T-helper 2 cell treated with Interferon-gamma antibody and Interleukin-4, amounts not matched to agents 5 μg/mL and 100 μg/mL, for 36 hours (primary cell): ENCODE results near the gene WASF3.
A peak's percentile ranks its signal among the peaks of the same experiment; 100 is the strongest.
"Not testable (repeated sequence)": the region's sequence is repeated elsewhere in the genome, so short reads cannot be mapped to it uniquely, and the experiment has no call there.

Experiments used
- DNase-seq: peaks from one replicate; pipeline ENCODE4 v3.0.0; 2021; ENCODE audit warnings: low spot score
- H3K27ac Mint-ChIP-seq: one replicate; pipeline ENCODE4 v1.8.0; 2021; ENCODE audit warnings: mild to moderate bottlenecking, mixed read lengths
- H3K27me3 Mint-ChIP-seq: one replicate; pipeline ENCODE4 v1.8.0; 2021; ENCODE audit warnings: low read depth, mixed read lengths
- H3K36me3 Mint-ChIP-seq: one replicate; pipeline ENCODE4 v1.8.0; 2021; ENCODE audit warnings: low read depth, mixed read lengths
- H3K4me1 Mint-ChIP-seq: one replicate; pipeline ENCODE4 v1.8.0; 2021; ENCODE audit warnings: low read depth, mixed read lengths
- H3K4me3 Mint-ChIP-seq: one replicate; pipeline ENCODE4 v1.8.0; 2022; ENCODE audit warnings: mild to moderate bottlenecking, moderate library complexity, mixed read lengths
- H3K9me3 Mint-ChIP-seq: one replicate; pipeline ENCODE4 v1.8.0; 2021; ENCODE audit warnings: mixed read lengths

The WASF3 gene

GRCh38 chr13:26605845-26606244 is 48.4 kb downstream of the WASF3 start:
- Mint-ChIP-seq H3K4me1 (peaks cover 15% of the 10 kb centered on the region), H3K4me3 (no peak overlapping the region), H3K27ac (no peak overlapping the region), H3K36me3 (no peaks in the 10 kb centered on the region), H3K9me3 (no peaks in the 10 kb centered on the region), H3K27me3 (peaks cover 21% of the 10 kb centered on the region)
- DNase-seq, result no peak

GRCh38 chr13:26606631-26607030 is 49.1 kb downstream of the WASF3 start:
- Mint-ChIP-seq H3K36me3 (no peaks in the 10 kb centered on the region), H3K9me3 (no peaks in the 10 kb centered on the region), H3K27me3 (peaks cover 21% of the 10 kb centered on the region), H3K4me1 (peaks cover 8% of the 10 kb centered on the region), H3K4me3 (no peak overlapping the region), H3K27ac (no peak overlapping the region)
- DNase-seq, result no peak

- peaks cover 9% of the 10 kb centered on the region for H3K4me1 Mint-ChIP-seq
- no peak overlapping the region for H3K27ac Mint-ChIP-seq
- peak overlapping the region; percentile 21 for H3K4me3 Mint-ChIP-seq
- H3K36me3 Mint-ChIP-seq, result no peaks in the 10 kb centered on the region
- H3K9me3 Mint-ChIP-seq, result no peaks in the 10 kb centered on the region
- H3K27me3 Mint-ChIP-seq, result peaks cover 13% of the 10 kb centered on the region
- DNase-seq, result no peak
Measured at GRCh38 chr13:26614721-26615120, 57.2 kb downstream of the WASF3 start.

GRCh38 chr13:26616126-26616525 is 58.6 kb downstream of the WASF3 start:
- H3K27me3 Mint-ChIP-seq, result peaks cover 10% of the 10 kb centered on the region
- no peaks in the 10 kb centered on the region for H3K9me3 Mint-ChIP-seq
- no peaks in the 10 kb centered on the region for H3K36me3 Mint-ChIP-seq
- no peak for DNase-seq
- peaks cover 9% of the 10 kb centered on the region for H3K4me1 Mint-ChIP-seq
- no peak overlapping the region for H3K27ac Mint-ChIP-seq
- no peak overlapping the region for H3K4me3 Mint-ChIP-seq

GRCh38 chr13:26618726-26619125 is 61.2 kb downstream of the WASF3 start:
- Mint-ChIP-seq H3K36me3 (no peaks in the 10 kb centered on the region), H3K27me3 (peaks cover 6% of the 10 kb centered on the region), H3K9me3 (peaks cover 5% of the 10 kb centered on the region), H3K27ac (no peak overlapping the region), H3K4me1 (peaks cover 9% of the 10 kb centered on the region), H3K4me3 (no peak overlapping the region)
- DNase-seq, result no peak

GRCh38 chr13:26619358-26619757 is 61.9 kb downstream of the WASF3 start:
- no peak for DNase-seq

GRCh38 chr13:26621731-26622401 is 64.4 kb downstream of the WASF3 start:
- Mint-ChIP-seq H3K36me3 (no peaks in the 10 kb centered on the region), H3K4me3 (no peak overlapping the region), H3K9me3 (peaks cover 18% of the 10 kb centered on the region), H3K27me3 (peaks cover 3% of the 10 kb centered on the region), H3K27ac (no peak overlapping the region), H3K4me1 (peaks cover 5% of the 10 kb centered on the region)
- no peak for DNase-seq

More at GRCh38 chr13:26619358-26619757, 61.9 kb downstream of the WASF3 start:
- peaks cover 5% of the 10 kb centered on the region for H3K27me3 Mint-ChIP-seq
- H3K4me3 Mint-ChIP-seq, result no peak overlapping the region
- peaks cover 12% of the 10 kb centered on the region for H3K9me3 Mint-ChIP-seq
- H3K4me1 Mint-ChIP-seq, result peaks cover 9% of the 10 kb centered on the region
- no peaks in the 10 kb centered on the region for H3K36me3 Mint-ChIP-seq
- H3K27ac Mint-ChIP-seq, result no peak overlapping the region

- H3K27ac Mint-ChIP-seq, result no peak overlapping the region
- peaks cover 18% of the 10 kb centered on the region for H3K9me3 Mint-ChIP-seq
- no peak overlapping the region for H3K4me3 Mint-ChIP-seq
- no peak for DNase-seq
- H3K27me3 Mint-ChIP-seq, result no peaks in the 10 kb centered on the region
- peaks cover 5% of the 10 kb centered on the region for H3K4me1 Mint-ChIP-seq
- no peaks in the 10 kb centered on the region for H3K36me3 Mint-ChIP-seq
Measured at GRCh38 chr13:26623125-26623524, 65.6 kb downstream of the WASF3 start.

GRCh38 chr13:26624572-26624971 is 67.1 kb downstream of the WASF3 start:
- DNase-seq, result no peak
- Mint-ChIP-seq H3K9me3 (peaks cover 18% of the 10 kb centered on the region), H3K4me3 (no peak overlapping the region), H3K4me1 (no peaks in the 10 kb centered on the region), H3K36me3 (no peaks in the 10 kb centered on the region), H3K27me3 (no peaks in the 10 kb centered on the region), H3K27ac (no peak overlapping the region)

- H3K27me3 Mint-ChIP-seq, result no peaks in the 10 kb centered on the region
- no peak overlapping the region for H3K4me3 Mint-ChIP-seq
- peaks cover 18% of the 10 kb centered on the region for H3K9me3 Mint-ChIP-seq
- H3K4me1 Mint-ChIP-seq, result no peaks in the 10 kb centered on the region
- no peak for DNase-seq
- no peaks in the 10 kb centered on the region for H3K36me3 Mint-ChIP-seq
- H3K27ac Mint-ChIP-seq, result no peak overlapping the region
Measured at GRCh38 chr13:26626271-26626670, 68.8 kb downstream of the WASF3 start.

- Mint-ChIP-seq H3K4me3 (no peak overlapping the region), H3K36me3 (no peaks in the 10 kb centered on the region), H3K27me3 (peaks cover 3% of the 10 kb centered on the region), H3K9me3 (peaks cover 13% of the 10 kb centered on the region), H3K27ac (no peak overlapping the region), H3K4me1 (no peaks in the 10 kb centered on the region)
- no peak for DNase-seq
Measured at GRCh38 chr13:26628706-26629105, 71.2 kb downstream of the WASF3 start.

- DNase-seq, result no peak
- Mint-ChIP-seq H3K4me1 (no peaks in the 10 kb centered on the region), H3K4me3 (no peak overlapping the region), H3K27ac (no peak overlapping the region), H3K27me3 (peaks cover 4% of the 10 kb centered on the region), H3K9me3 (peaks cover 7% of the 10 kb centered on the region), H3K36me3 (no peaks in the 10 kb centered on the region)
Measured at GRCh38 chr13:26629260-26629825, 71.9 kb downstream of the WASF3 start.

GRCh38 chr13:26635634-26636033 is 78.2 kb downstream of the WASF3 start:
- not testable (repeated sequence) for DNase-seq, H3K27me3 Mint-ChIP-seq, H3K27ac Mint-ChIP-seq, H3K9me3 Mint-ChIP-seq, H3K4me3 Mint-ChIP-seq, H3K36me3 Mint-ChIP-seq, H3K4me1 Mint-ChIP-seq

GRCh38 chr13:26636073-26636472 is 78.6 kb downstream of the WASF3 start:
- H3K4me1 Mint-ChIP-seq, DNase-seq, H3K27me3 Mint-ChIP-seq, H3K9me3 Mint-ChIP-seq, H3K4me3 Mint-ChIP-seq, H3K27ac Mint-ChIP-seq, H3K36me3 Mint-ChIP-seq: not testable (repeated sequence)

- no peaks in the 10 kb centered on the region for H3K4me1 Mint-ChIP-seq
- no peak overlapping the region for H3K27ac Mint-ChIP-seq
- H3K4me3 Mint-ChIP-seq, result no peak overlapping the region
- H3K27me3 Mint-ChIP-seq, result peaks cover 5% of the 10 kb centered on the region
- H3K36me3 Mint-ChIP-seq, result no peaks in the 10 kb centered on the region
- DNase-seq, result no peak
- peaks cover 10% of the 10 kb centered on the region for H3K9me3 Mint-ChIP-seq
Measured at GRCh38 chr13:26646603-26647002, 89.1 kb downstream of the WASF3 start.
